NCI-H1436 (cell line): Measurements from ENCODE around the gene ATP2B2.
"Not testable (repeated sequence)": the region's sequence is repeated elsewhere in the genome, so short reads cannot be mapped to it uniquely, and the experiment has no call there.

Experiments used
- DNase-seq: peaks from one replicate; lab custom pipeline; 2025; lab: John Stamatoyannopoulos, UW

The ATP2B2 gene

GRCh38 chr3:10321630-10322351 lies 183.6 kb downstream of the ATP2B2 start:
- DNase-seq = no peak

- DNase-seq = no peak
These were observed 185.1 kb downstream of the ATP2B2 start for GRCh38 chr3:10320320-10320677.

GRCh38 chr3:10319804-10320203 lies 185.6 kb downstream of the ATP2B2 start:
- no peak for DNase-seq

GRCh38 chr3:10319251-10319650 lies 186.1 kb downstream of the ATP2B2 start:
- DNase-seq = no peak

- DNase-seq = no peak
These were observed 187.4 kb downstream of the ATP2B2 start for GRCh38 chr3:10317961-10318350.

- no peak for DNase-seq
These were observed 187.9 kb downstream of the ATP2B2 start for GRCh38 chr3:10317311-10317960.

GRCh38 chr3:10315771-10316344 lies 189.5 kb downstream of the ATP2B2 start:
- DNase-seq = no peak

- no peak for DNase-seq
These were observed 190.3 kb downstream of the ATP2B2 start for GRCh38 chr3:10315101-10315500.

GRCh38 chr3:10312861-10313260 lies 192.5 kb downstream of the ATP2B2 start:
- no peak for DNase-seq

- no peak for DNase-seq
These were observed 193.0 kb downstream of the ATP2B2 start for GRCh38 chr3:10312391-10312790.

GRCh38 chr3:10311710-10312109 lies 193.7 kb downstream of the ATP2B2 start:
- no peak for DNase-seq

GRCh38 chr3:10310578-10310977 lies 194.8 kb downstream of the ATP2B2 start:
- DNase-seq = no peak

GRCh38 chr3:10309736-10310135 lies 195.7 kb downstream of the ATP2B2 start:
- DNase-seq = no peak

GRCh38 chr3:10308678-10309077 lies 196.7 kb downstream of the ATP2B2 start:
- no peak for DNase-seq

- DNase-seq = no peak
These were observed 199.2 kb downstream of the ATP2B2 start for GRCh38 chr3:10306156-10306555.

- DNase-seq = no peak
These were observed 200.0 kb downstream of the ATP2B2 start for GRCh38 chr3:10305331-10305902.

- no peak for DNase-seq
These were observed 200.5 kb downstream of the ATP2B2 start for GRCh38 chr3:10304905-10305304.

- DNase-seq = no peak
These were observed 201.6 kb downstream of the ATP2B2 start for GRCh38 chr3:10303785-10304184.

GRCh38 chr3:10303105-10303504 lies 202.3 kb downstream of the ATP2B2 start:
- no peak for DNase-seq

- DNase-seq = no peak
These were observed 205.3 kb downstream of the ATP2B2 start for GRCh38 chr3:10300087-10300486.

GRCh38 chr3:10299679-10300078 lies 205.7 kb downstream of the ATP2B2 start:
- no peak for DNase-seq

GRCh38 chr3:10299175-10299574 lies 206.2 kb downstream of the ATP2B2 start:
- DNase-seq = no peak

- DNase-seq = not testable (repeated sequence)
These were observed 207.3 kb downstream of the ATP2B2 start for GRCh38 chr3:10298064-10298463.
